Renal cortical epithelial cell (primary cell): ENCODE measurements around the gene ITGB6. TPM values are rescaled to one million over a fixed set of nuclear protein-coding genes. Genes with fewer than 3 reads are reported as not detected.
"Not testable (repeated sequence)": the region's sequence is repeated elsewhere in the genome, so short reads cannot be mapped to it uniquely, and the experiment has no call there.

ENCODE experiments used
- DNase-seq: peaks from one replicate; pipeline ENCODE4 v3.0.0-alpha.2; 2011; ENCODE audit warnings: low read depth
- total RNA-seq: library from RNA; depleted of rRNA; stranded (reverse); fragments of >200 nt; gene quantifications from 2 replicates; pipeline ENCODE4 v1.2.3, GENCODE V29; 2014

ITGB6 gene
- total RNA-seq, 1 donor from 2014 or later = 259 TPM

DNA sequence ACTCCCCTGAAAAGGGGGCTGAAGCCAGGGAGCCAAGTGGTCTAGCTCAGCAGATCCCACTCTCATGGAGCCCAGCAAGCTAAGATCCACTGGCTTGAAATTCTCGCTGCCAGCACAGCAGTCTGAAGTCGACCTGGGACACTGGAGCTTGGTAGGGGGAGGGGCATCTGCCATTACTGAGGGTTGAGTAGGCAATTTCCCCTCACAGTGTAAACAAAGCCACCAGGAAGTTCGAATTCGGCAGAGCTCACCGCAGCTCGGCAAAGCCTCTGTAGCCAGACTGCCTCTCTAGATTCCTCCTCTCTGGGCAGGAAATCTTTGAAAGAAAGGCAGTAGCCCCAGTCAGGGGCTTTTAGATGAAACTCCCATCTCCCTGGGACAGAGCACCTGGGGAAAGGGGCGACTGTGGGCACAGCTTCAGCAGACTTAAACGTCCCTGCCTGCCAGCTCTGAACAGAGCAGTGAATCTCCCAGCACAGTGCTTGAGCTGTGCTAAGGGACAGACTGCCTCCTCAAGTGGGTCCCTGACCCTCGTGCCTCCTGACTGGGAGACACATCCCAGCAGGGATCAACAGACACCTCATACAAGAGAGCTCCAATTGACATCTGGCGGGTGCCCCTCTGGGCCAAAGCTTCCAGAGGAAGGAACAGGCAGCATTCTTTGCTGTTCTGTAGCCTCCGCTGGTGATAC is 18.8 kb downstream of the ITGB6 start:
- DNase-seq = peak; percentile 90

DNA sequence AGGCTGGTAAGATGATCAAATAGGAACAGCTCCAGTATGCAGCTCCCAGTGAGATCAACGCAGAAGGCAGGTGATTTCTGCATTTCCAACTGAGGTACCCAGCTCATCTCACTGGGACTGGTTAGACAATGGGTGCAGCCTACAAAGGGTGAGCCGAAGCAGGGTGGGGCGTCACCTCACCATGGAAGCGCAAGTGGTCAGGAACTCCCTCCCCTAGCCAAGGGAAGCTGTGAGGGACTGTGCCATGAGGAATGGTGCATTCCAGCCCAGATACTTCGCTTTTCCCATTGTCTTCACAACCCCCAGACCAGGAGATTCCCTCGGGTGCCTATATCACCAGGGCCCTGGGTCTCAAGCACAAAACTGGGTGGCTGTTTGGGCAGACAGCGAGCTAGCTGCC is 19.4 kb downstream of the ITGB6 start:
- DNase-seq = not testable (repeated sequence)

DNA sequence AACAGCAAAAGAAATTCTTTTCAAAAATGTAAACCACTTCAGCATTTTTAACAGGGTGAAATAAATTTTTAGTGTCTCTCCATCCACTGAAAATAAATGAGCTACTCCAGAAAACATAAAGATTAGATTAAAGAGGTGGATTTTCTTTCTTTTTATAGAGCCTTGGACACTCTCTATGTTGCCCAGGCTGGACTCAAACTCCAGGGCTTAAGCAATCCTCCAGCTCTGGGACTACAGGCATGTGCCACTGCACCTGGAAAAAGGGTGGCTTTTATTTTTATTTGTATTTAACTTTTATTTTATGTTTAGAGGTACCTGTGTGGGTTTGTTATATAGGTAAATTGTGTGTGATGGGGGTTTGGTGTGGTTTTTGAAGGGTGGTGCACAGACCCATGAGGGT is 19.9 kb downstream of the ITGB6 start:
- no peak for DNase-seq

DNA sequence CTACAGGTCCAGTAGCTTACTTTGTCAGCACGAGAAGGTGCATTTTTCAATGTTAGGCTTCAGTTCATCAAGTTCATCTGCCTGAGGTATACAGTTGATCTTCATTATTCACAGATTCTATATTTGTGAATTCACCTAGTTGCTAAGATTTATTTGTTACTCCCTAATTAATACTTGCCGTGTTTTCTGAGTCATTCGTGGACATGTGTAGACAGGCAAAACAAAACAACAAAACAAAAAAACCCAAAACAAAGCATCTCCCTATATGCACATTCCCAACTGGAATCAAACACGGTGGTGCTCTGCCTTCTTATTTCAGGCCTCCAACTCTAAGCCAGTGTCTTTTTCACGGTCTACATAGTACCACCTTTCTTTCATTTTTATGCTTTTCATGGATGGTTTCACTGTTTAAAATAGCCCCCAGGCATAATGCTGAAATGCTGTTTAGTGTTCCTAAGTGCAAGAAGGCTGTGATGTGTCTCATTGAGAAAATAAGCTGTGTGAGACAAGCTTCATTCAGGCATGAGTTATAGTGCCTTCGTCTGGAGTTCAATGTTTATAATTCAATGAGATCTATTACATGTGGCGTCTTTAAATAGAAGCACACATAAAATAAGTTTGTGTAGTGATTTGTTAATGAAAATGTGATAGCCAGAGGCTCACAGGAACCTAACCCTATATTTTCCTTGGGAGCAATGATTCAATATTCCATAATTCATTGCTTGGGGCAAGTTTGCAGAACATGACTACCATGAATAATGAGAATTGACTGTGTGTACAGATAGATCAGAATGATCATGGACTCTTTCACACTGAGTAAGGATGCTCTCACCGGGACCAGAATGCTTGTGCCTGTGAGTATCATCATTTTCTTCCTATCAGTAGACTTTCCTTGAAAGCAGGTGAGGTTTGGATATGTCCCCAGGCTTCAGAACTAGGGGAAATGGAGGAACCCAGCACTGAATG is 24.6 kb downstream of the ITGB6 start:
- peak; percentile 61 for DNase-seq

DNA sequence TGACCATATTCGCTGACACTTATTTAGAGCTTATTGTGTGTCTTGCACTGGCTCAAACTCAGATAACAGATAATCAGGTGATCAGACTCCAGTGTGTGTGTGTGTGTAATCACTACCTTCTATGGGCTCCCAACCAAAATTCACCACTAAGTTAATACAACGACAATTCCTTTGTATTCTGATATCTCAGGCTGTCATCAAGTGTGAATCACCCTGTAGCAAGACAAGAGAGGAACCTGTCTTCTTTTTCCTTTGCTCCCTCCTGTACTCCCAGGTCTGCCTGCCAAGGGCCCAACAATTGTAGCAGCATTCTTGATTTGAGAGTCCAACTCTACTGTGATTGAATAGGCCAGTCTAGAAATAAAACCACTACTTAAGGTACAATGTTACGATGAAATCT is 25.8 kb downstream of the ITGB6 start:
- no peak for DNase-seq

DNA sequence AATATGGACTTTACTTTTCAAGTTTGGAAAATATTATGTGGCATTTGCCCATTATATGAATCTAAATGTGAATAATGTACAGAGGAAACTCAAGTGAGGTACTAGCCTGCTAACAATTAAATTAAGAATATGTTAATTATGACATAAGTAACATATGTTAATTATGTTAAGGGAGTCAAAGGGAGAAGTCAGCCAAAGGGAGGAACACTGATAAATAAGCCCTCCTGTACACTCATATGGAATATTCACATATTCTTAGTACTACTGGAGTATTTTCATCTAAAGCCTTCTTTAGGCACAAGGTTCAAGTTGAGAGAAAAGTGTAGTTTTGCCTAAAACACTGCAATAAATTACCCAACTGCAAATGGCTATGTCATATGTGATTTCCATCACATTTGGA is 30.1 kb downstream of the ITGB6 start:
- no peak for DNase-seq

DNA sequence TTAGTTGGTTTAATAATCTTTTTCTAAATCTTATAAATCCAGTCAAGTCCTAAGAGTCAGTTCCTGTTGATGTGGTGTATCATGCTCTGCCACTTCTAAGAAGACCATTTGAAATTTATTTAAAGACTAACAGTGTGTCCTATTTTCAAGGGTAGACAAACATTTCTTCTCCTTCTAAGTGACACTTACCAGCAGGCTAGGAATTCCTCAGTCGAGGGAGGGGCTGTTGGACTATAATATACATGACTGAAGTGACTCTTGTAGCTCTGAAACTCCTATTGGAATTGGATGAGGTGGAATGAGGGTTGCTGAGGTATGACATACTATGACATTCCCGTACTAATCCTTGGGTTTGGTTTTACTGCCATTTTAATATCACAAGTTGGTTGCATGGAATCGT is 30.6 kb downstream of the ITGB6 start:
- peak; percentile 62 for DNase-seq

DNA sequence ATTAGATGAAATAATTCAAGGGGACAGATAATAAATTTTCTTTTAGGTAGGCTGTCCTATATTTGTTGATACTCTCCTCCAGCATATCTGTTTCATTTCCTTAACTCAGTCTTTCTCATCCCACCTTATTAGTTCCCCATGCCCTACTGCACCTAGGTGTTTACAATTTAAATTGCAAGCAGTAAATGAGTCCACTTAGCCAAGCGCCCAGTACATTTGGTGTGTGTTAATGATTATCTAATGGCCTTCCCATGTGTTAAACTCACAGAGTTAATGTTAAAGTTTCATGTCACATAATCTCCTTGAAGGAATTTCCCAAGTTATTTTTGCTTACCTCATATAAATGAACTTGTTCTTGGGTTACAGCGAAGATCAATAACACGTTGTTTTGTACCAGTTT is 31.2 kb downstream of the ITGB6 start:
- DNase-seq = peak; percentile 87

DNA sequence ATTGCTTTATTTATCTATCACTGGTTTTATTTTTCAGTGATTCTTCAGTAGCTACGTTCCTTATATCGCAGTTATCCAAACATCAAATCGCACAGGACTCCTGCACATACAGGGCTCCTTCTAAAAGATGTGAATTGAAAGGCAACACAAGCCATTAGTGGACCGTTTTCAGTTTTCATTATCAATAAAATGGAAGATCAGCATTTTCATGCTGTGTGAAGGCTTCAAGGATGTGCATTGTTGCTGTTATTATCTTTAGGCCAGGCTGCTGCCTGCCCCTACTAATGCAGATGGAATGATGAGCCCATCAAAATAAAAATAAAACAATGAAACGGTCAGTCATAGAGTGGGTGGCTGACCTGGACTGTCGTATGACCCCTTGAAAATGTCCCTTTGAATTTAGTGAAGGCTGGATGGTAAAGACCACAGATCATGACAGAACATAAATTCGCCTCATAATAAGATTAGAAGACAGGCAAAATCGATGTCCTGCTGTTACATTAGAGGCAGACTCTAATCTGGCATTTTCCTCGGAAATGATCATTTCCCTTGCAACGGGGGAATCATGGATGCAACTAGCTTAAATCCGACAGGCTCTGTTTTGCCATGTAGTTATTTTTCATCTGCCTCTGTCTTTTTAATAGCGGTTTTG is 32.9 kb downstream of the ITGB6 start:
- DNase-seq = no peak

DNA sequence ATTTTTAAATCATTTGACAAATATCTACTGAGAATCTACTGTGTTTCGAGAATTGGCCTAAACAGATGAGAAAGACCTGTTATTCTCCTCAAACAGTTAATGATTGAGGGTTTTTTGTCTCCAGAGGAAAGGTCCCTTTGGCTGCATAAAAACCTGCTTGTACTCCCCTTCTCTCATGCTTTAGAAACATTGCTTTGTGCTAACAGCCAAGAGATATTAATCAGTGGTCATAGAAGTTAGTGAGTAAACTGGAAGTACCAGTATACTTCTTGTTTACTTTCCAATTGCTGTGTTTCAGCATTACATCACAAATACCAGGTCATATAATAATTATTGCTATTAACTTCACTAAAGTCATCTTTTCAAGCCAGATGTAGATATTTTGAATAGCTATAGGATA is 34.1 kb downstream of the ITGB6 start:
- peak; percentile 45 for DNase-seq

DNA sequence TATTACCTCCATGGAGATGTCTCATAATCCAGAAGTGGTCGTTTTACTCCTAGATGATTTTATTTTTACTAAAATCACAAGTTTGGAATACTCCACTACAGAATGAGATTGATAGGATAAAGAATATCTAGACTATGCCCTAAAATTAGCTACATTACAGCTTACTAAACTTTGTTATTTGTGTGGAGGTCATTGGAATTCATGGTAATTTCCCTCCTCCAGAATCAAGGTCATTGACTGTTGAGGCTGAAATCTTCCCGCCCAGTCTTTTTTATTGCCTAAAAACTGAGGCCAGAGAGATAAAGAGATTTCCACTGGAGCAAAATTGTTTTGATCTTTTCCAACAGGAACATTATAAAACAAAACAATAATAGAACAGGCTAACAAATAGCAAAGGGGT is 35.0 kb downstream of the ITGB6 start:
- no peak for DNase-seq

DNA sequence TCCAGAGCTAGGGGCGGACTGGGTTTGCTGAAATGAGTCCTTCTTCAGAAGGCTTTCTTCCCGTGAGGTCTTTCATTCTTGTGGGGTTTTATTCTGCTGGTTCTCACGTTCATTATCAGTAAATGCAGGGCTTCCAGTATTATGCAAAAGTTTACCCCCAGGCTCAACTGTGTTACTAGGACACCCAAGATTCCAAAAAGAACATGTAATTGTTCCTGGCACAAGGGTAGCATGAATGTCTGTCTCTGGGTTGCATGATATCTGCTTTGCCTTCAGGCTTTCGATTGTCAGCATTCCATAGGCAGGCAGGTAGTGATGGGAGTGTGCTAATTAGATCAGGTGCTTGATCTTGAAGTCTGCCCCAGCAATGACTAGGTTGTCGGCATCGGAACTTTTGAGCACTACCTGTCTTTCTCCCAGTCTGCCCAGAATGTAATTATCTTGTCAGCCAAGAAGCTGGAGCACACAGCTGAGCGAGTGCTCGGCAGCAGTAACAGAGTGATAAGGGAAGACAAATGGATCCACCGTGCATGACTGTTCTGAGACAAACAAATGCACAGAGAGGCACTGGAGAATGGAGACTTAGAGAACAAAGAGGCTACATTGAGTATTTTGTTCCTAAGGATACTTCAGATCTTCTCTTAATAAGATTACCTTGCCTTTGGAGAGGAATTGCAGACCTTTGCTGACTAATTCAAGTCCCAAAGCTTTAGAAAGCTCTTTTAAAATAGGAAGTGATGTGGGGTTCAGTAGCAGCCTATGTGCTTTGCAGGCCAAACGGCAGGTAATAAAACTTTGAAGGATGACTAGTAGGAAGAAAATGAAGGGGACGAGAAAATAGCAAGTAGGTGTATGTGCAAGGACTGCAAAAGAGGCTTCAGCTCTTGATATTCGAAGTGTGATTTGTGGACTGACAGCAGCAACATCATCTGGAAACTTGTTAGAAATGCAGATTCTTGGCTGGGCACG is 41.9 kb downstream of the ITGB6 start:
- peak; percentile 82 for DNase-seq

DNA sequence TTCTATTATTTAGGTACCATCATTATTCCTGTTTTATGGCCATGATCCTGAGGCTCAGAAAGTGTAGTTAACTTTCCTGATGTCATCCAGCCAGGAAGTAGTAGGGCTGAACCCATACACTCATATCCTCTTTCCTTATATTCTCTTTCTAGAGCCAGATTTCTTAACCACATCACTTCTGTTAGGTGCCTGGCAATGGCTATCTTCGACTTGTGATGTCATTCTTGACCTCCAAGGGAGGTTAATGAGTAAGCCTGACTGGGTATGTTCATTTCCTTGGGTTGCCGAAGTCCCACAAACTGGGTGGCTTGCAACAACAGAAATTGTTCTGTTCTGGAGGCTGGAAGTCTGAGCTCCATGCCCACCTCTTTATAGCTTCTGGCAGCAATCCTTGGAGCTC is 43.4 kb downstream of the ITGB6 start:
- peak; percentile 86 for DNase-seq

DNA sequence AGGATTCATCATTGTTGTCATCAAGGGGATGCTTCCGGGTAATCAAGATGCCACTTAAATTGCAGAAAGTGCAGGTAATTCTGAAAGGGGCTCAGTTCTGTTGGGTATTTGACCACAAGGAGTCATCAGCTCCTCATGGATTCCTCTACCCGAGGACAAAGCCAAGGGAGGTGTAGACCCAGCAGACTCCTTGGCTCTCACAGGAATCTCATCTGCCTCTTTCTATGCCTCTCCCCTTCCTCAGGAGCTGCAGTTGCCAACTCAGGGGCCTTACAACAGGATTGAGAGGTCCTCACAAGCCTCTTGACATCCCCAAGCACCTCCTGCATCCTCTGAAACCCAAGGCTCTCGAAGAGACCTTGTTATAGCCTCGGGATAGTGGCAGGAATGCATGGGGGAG is 44.0 kb downstream of the ITGB6 start:
- peak; percentile 24 for DNase-seq

DNA sequence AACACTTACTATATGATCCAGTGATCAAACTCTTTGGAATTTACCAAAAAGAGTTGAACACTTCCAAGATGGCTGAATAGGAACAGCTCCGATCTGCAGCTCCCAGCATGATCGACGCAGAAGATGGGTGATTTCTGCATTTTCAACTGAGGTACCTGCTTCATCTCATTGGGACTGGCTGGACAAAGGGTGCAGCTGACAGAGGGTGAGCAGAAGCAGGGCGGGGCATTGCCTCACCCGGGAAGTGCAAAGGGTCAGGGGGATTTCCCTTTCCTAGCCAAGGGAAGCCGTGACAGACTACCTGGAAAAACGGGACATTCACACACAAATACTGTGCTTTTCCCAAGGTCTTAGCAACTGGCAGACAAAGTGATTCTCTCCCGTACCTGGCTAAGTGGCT is 51.7 kb downstream of the ITGB6 start:
- not testable (repeated sequence) for DNase-seq

DNA sequence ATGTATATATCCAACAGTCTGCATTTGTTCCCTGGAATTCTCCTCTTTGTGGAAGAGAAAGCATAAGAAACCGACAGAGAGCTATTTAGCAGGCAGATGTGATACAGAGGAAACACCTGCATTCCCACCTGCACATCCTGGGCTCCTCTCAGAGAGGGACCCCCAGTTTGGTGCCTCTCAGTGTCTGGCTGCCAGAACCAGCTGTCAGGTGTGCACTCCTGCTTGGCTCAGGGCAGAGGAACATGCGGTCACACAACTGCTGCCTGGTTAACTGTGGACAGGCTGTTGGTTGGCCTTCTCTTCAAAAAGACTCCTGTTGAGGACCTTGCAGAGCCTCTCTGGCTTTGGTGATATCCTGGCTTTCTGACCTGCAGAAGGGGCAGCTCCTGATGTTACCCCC is 54.6 kb downstream of the ITGB6 start:
- DNase-seq = no peak

DNA sequence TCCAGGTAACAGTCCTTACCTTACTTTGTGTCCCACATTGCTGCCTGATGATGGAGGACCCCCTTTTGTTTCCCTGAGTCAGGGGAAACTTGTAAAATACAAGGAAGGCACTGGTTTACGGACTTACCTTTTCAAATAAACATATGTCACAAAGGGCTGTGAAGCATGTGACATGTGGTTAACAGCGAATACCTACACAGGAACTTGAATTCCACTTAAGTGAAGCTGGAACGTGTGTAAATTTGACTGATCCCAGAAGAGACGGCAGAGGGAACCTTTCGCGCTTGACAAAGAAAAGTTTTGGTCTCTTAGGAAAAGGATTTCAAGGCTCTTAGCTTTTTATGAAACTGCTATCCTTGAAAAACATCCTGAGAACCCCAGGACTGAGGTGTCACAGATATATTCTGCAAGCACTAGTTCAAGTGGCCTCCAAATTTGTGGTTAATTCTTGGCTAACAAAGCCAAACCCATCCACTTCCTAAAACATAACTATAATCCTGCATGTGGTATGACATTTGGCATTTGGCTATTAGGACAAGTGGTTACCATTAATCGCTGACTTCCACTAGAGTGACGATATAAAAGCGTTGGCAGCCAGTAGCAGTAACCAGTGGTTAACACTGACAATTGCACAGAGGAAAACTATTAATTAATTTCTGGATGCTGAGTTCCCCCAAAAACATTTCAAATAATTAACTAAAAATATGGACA is 55.6 kb downstream of the ITGB6 start:
- DNase-seq = peak; percentile 23

DNA sequence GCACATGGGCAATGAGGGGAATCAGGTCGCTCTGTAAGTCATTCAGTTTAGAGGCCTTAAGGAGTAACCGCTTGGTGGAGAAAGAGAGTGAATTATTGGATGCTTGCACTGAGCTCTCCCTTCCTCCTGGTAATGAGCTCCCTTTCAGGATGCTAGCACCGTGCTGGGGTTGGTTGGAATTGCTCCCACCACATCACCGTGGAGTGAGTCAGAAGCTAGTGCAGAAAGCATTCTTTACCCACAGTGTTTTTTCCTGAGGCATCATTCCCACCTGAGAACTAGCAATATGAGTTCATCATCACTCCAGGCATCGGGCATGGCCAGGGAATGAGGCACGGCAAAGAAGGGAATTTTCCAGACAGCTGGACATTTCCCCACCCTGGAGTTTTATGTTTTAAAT is 57.6 kb downstream of the ITGB6 start:
- DNase-seq = peak; percentile 65

DNA sequence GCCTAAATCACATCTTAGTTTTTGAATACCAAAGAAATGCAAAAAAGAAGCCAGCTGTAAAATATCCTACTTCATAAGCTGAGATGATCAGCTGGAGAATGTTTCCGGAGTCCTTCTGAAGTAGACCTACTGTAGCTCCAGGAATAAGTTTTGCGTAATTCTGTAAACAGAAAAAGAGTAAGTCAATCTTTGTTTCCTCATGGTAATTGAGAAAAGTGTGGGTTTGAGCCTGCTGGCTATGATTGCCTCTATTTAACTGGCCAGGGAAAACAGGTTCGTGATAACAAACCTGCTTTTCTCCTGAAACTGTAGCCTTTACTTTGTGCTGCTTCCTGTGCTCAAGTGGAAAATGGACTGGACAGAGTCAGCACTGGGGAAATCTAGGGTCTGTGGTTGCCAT is 58.2 kb downstream of the ITGB6 start:
- DNase-seq = peak; percentile 16

DNA sequence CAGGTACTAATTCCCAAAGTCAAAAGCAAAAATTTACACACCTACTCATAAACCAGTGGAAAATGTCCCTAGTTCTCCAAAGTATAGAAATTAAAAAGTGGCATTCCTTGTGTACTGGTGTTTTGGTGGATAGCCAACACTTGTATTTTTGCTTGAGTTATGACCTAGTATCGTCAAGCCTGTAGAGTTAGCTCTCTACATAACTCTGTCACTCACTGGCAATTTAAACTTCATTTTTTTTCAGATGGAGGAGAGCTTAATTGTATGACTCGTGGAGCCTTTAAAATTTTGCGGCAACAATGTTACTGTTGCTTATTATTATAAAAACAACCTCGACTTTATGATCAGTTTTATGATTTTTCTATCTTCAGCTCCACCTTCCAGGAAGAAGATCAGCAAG is 58.7 kb downstream of the ITGB6 start:
- DNase-seq = no peak

DNA sequence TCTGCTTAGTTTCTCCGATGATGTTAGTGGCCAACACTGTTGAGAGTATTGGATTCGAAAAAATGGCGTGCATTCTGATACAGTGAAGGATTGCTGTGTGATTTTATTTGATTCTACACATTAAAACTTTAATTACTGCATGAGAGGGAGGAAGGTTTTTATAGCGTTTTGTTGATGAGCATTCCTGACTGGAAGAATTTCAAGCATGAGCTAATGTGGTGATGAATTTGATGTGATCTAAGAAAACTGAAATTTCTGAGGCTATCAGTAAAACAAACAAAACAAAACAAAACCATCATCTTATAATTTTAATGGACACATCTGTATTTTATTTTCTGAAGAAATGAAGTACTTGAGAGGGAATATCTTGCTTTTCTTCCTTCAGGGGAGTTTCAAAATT is 59.6 kb downstream of the ITGB6 start:
- DNase-seq = peak; percentile 16
